ENCODE results near the gene SLC9A7. TPM values are rescaled to one million over a fixed set of nuclear protein-coding genes. Genes with fewer than 3 reads are reported as not detected.

The SLC9A7 gene
- total RNA-seq, 4 donors from 2014 or later = 2.8 to 10.7 (median 3.3) TPM

DNA sequence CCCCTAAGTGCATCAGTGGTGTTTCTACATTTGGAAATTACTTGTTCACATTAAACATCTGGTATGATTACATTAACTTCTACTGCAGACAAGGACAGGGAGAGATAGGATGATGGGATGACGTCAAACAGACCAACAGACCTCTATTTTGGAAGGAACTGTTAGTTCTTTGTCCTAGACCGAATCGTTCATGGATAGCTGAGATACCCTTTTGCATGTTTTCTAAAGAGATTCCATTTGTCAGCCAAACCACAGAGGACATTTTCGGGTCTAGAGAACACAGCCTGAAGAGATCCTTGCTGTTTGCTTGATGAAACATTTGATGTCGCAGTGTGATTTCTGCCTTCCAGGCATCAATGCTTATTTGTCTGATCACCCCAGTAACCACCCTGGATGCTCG lies 157.6 kb downstream of the SLC9A7 start:
- no peak for TF ChIP-seq CTCF (IDR thresholded peaks at IDR 0.05)
- no peak for TF ChIP-seq EP300 (IDR thresholded peaks at IDR 0.05)
- no peak for TF ChIP-seq POLR2A (IDR thresholded peaks at IDR 0.05; ENCODE audit: low read depth)
- no peak for TF ChIP-seq POLR2AphosphoS5 (IDR thresholded peaks at IDR 0.05)
- no peaks in the 10 kb centered on the region for H3K9me3 ChIP-seq
- intact Hi-C loops (cut with DNase I) = no loop called here
- H3K27ac ChIP-seq (replicated peaks in 1 of 4) = no peak overlapping the region
- no peak overlapping the region for H3K4me3 ChIP-seq
- WGBS = 69% methylated on average over 6 of the region's 6 CpGs
- DNase-seq (ENCODE audit: extremely low spot score) = no peak
- peaks cover 0 to 27% (median 0%) of the 10 kb centered on the region in 4 donors for H3K4me1 ChIP-seq
- H3K36me3 ChIP-seq = no peaks in the 10 kb centered on the region
- no peaks in the 10 kb centered on the region for H3K27me3 ChIP-seq

- TF ChIP-seq EP300 (IDR thresholded peaks at IDR 0.05) = no peak
- TF ChIP-seq POLR2AphosphoS5 (IDR thresholded peaks at IDR 0.05) = no peak
- no peak for TF ChIP-seq POLR2A (IDR thresholded peaks at IDR 0.05; ENCODE audit: low read depth)
- no peak for TF ChIP-seq CTCF (IDR thresholded peaks at IDR 0.05)
- intact Hi-C loops (cut with DNase I) = no loop called here
- Histone ChIP-seq H3K27ac (replicated peaks in 1 of 4) (no peak overlapping the region), H3K4me1 (peaks cover 0 to 27% (median 0%) of the 10 kb centered on the region in 4 donors), H3K4me3 (no peak overlapping the region), H3K36me3 (no peaks in the 10 kb centered on the region), H3K9me3 (no peaks in the 10 kb centered on the region), H3K27me3 (no peaks in the 10 kb centered on the region)
- DNase-seq (ENCODE audit: extremely low spot score) = no peak
- WGBS = 56% methylated on average over 1 of the region's 1 CpG
Observed at GRCh38 chrX:46599051-46599560, 159.8 kb downstream of the SLC9A7 start.

- TF ChIP-seq CTCF (IDR thresholded peaks at IDR 0.05) = no peak
- no peak for TF ChIP-seq POLR2A (IDR thresholded peaks at IDR 0.05; ENCODE audit: low read depth)
- TF ChIP-seq EP300 (IDR thresholded peaks at IDR 0.05) = no peak
- no peak for TF ChIP-seq POLR2AphosphoS5 (IDR thresholded peaks at IDR 0.05)
- intact Hi-C loops (cut with DNase I) = no loop called here
- 62% methylated on average over 6 of the region's 6 CpGs for WGBS
- Histone ChIP-seq H3K4me3 (no peak overlapping the region), H3K4me1 (peaks cover 0 to 23% (median 0%) of the 10 kb centered on the region in 4 donors), H3K27ac (replicated peaks in 1 of 4) (no peak overlapping the region), H3K27me3 (no peaks in the 10 kb centered on the region), H3K9me3 (no peaks in the 10 kb centered on the region), H3K36me3 (no peaks in the 10 kb centered on the region)
- DNase-seq (ENCODE audit: extremely low spot score) = no peak
Observed at GRCh38 chrX:46597771-46598170, 161.1 kb downstream of the SLC9A7 start.

DNA sequence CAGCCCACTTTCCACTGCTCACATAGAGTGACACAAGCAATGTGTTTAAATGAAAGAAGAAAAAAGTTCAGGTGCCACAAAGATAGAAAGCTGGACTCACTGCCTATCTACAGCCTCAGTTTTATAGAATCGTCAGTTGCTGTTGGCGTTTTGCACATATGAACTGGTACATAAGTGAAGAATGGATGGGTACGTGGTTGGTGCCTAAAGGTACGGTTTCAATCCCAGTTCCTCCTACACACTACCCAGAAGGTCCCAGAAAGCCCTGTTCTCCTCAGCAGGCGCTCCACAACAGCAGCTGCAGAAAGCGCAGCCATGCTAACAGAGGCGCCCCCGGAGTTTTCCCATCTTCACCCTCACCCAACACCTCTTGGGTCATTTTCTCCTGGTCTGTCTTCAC lies 161.7 kb downstream of the SLC9A7 start:
- intact Hi-C loops (cut with DNase I) = no loop called here
- Histone ChIP-seq H3K27me3 (no peaks in the 10 kb centered on the region), H3K36me3 (no peaks in the 10 kb centered on the region), H3K9me3 (no peaks in the 10 kb centered on the region), H3K27ac (replicated peaks in 1 of 4) (no peak overlapping the region), H3K4me3 (no peak overlapping the region), H3K4me1 (peaks cover 0 to 18% (median 0%) of the 10 kb centered on the region in 4 donors)
- TF ChIP-seq POLR2AphosphoS5 (IDR thresholded peaks at IDR 0.05) (no peak), POLR2A (IDR thresholded peaks at IDR 0.05; ENCODE audit: low read depth) (no peak), EP300 (IDR thresholded peaks at IDR 0.05) (no peak)
- WGBS = 83% methylated on average over 8 of the region's 8 CpGs
- DNase-seq (ENCODE audit: extremely low spot score) = no peak

DNA sequence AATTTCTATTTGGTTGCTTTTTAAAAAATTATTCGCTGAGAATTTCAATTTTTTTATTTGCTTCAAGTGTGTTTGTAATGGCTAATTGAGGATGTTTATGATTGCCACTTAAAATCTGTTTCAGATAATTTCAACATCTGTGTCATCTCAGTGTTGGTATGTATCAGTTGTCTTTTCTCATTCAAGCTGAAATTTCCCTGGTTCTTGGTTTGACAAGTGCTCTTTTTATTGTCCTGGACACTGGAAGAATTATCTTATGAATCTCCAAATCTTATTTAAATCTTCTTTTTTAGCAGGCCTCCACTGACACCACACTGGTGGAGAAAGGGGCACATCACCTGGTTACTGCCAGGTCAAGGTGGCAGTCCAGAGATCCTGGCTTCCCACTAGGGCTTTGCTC lies 163.8 kb downstream of the SLC9A7 start:
- no peak for DNase-seq (ENCODE audit: extremely low spot score)
- Histone ChIP-seq H3K4me3 (no peak overlapping the region), H3K27ac (replicated peaks in 1 of 4) (no peak overlapping the region), H3K4me1 (peaks cover 0 to 10% (median 0%) of the 10 kb centered on the region in 4 donors), H3K27me3 (no peaks in the 10 kb centered on the region), H3K36me3 (no peaks in the 10 kb centered on the region), H3K9me3 (no peaks in the 10 kb centered on the region)
- TF ChIP-seq POLR2AphosphoS5 (IDR thresholded peaks at IDR 0.05) (no peak), POLR2A (IDR thresholded peaks at IDR 0.05; ENCODE audit: low read depth) (no peak), CTCF (IDR thresholded peaks at IDR 0.05) (no peak), EP300 (IDR thresholded peaks at IDR 0.05) (no peak)
- intact Hi-C loops (cut with DNase I) = no loop called here
- WGBS = 65% methylated on average over 1 of the region's 1 CpG
